KMS-11 (cell line): Measurements from ENCODE around the gene KRTAP10-8.
"Not testable (repeated sequence)": the region's sequence is repeated elsewhere in the genome, so short reads cannot be mapped to it uniquely, and the experiment has no call there.

Experiments
- H2AFZ ChIP-seq: fragments of 200-600 bp; sonication (generic); 2 replicates; pipeline ENCODE4 v1.6.1; 2016; ENCODE audit warnings: antibody characterized with exemption, mixed run types, low read depth
- H3K27ac ChIP-seq: fragments of 200-600 bp; sonication (generic); 2 replicates; pipeline ENCODE4 v1.6.1; 2016; ENCODE audit warnings: mild to moderate bottlenecking, mixed run types
- H3K27me3 ChIP-seq: fragments of 200-600 bp; sonication (generic); 2 replicates; pipeline ENCODE4 v1.6.1; 2017; ENCODE audit warnings: mild to moderate bottlenecking, low read depth, mixed run types, moderate library complexity; ENCODE audit not compliant: insufficient read depth
- H3K36me3 ChIP-seq: fragments of 200-600 bp; sonication (generic); 2 replicates; pipeline ENCODE4 v1.6.1; 2017; ENCODE audit warnings: mild to moderate bottlenecking, mixed run types; ENCODE audit not compliant: insufficient read depth
- H3K4me1 ChIP-seq: fragments of 200-600 bp; sonication (generic); 2 replicates; pipeline ENCODE4 v1.6.1; 2016; ENCODE audit warnings: mild to moderate bottlenecking, low read depth, mixed run types; ENCODE audit not compliant: poor library complexity, severe bottlenecking
- H3K4me2 ChIP-seq: fragments of 200-600 bp; sonication (generic); 2 replicates; pipeline ENCODE4 v1.7.0; 2016; ENCODE audit warnings: mild to moderate bottlenecking, mixed run types
- H3K4me3 ChIP-seq: fragments of 200-600 bp; sonication (generic); IDR thresholded peaks from 2 replicates; pipeline ENCODE4 v1.6.1; 2017; ENCODE audit warnings: low read depth, low read length, mixed read lengths; ENCODE audit not compliant: insufficient read depth
- H3K79me2 ChIP-seq: fragments of 200-600 bp; sonication (generic); 2 replicates; pipeline ENCODE4 v1.6.1; 2016; ENCODE audit warnings: low read depth, mixed run types; ENCODE audit not compliant: insufficient read depth
- H3K9ac ChIP-seq: fragments of 200-600 bp; sonication (generic); 2 replicates; pipeline ENCODE4 v1.6.1; 2016; ENCODE audit warnings: mild to moderate bottlenecking, mixed run types
- H4K20me1 ChIP-seq: fragments of 200-600 bp; sonication (generic); 2 replicates; pipeline ENCODE4 v1.6.1; 2016; ENCODE audit warnings: mild to moderate bottlenecking, mixed run types; ENCODE audit not compliant: insufficient read depth
- CTCF ChIP-seq: fragments of 200-600 bp; sonication (generic); conservative IDR thresholded peaks from 2 replicates; pipeline ENCODE4 v1.6.1; 2017; ENCODE audit warnings: low read depth, mild to moderate bottlenecking, antibody characterized with exemption, low read length, moderate library complexity, mixed read lengths

Gene KRTAP10-8

GRCh38 chr21:44626673-44627143, 14.8 kb downstream of the KRTAP10-8 start, which contains the start of gene KRTAP10-9:
TSS of gene KRTAP10-9 (plus strand) at chr21:44627093. CDS start at chr21:44627172, 79 bp downstream.
- no peak within 1 kb of the TSS for H3K4me3 ChIP-seq
- no peak within 1 kb of the TSS for H3K27ac ChIP-seq
- no peak within 1 kb of the TSS for H3K9ac ChIP-seq
- TF ChIP-seq CTCF, result no peak
- no peaks in the 10 kb centered on the region for H3K79me2 ChIP-seq
- H4K20me1 ChIP-seq, result no peaks in the 10 kb centered on the region
- H3K4me2 ChIP-seq, result no peak within 1 kb of the TSS
- peaks cover 12% of the 10 kb centered on the region for H3K27me3 ChIP-seq
- no peak within 1 kb of the TSS for H2AFZ ChIP-seq
- no peaks in the 10 kb centered on the region for H3K4me1 ChIP-seq
- no peaks in the 10 kb centered on the region for H3K36me3 ChIP-seq

GRCh38 chr21:44627181-44627822, 15.4 kb downstream of the KRTAP10-8 start:
- not testable (repeated sequence) for H3K4me3 ChIP-seq, H3K27ac ChIP-seq, H3K4me1 ChIP-seq, H3K36me3 ChIP-seq, H3K9ac ChIP-seq, H3K27me3 ChIP-seq, H4K20me1 ChIP-seq, H3K79me2 ChIP-seq, H3K4me2 ChIP-seq, H2AFZ ChIP-seq

GRCh38 chr21:44627831-44628233, 16.0 kb downstream of the KRTAP10-8 start:
- H3K4me3 ChIP-seq, H4K20me1 ChIP-seq, H3K9ac ChIP-seq, H3K4me1 ChIP-seq, H3K79me2 ChIP-seq, H3K27me3 ChIP-seq, H3K27ac ChIP-seq, H3K4me2 ChIP-seq, H2AFZ ChIP-seq, H3K36me3 ChIP-seq: not testable (repeated sequence)

GRCh38 chr21:44628707-44629391, 17.0 kb downstream of the KRTAP10-8 start:
- peaks cover 10% of the 10 kb centered on the region for H3K27me3 ChIP-seq
- H3K27ac ChIP-seq, result no peak overlapping the region
- H2AFZ ChIP-seq, result no peak overlapping the region
- no peak overlapping the region for H3K4me3 ChIP-seq
- no peak overlapping the region for H3K4me2 ChIP-seq
- no peaks in the 10 kb centered on the region for H3K36me3 ChIP-seq
- no peaks in the 10 kb centered on the region for H3K79me2 ChIP-seq
- H3K4me1 ChIP-seq, result no peaks in the 10 kb centered on the region
- H3K9ac ChIP-seq, result no peak overlapping the region
- TF ChIP-seq CTCF, result no peak
- no peaks in the 10 kb centered on the region for H4K20me1 ChIP-seq

GRCh38 chr21:44630440-44630839, 18.6 kb downstream of the KRTAP10-8 start:
- Histone ChIP-seq H3K4me1 (no peaks in the 10 kb centered on the region), H3K4me2 (no peak overlapping the region), H3K4me3 (no peak overlapping the region), H2AFZ (no peak overlapping the region), H3K27me3 (peaks cover 7% of the 10 kb centered on the region; the same call in 1 of the 2 replicates), H3K27ac (no peak overlapping the region), H3K79me2 (no peaks in the 10 kb centered on the region), H4K20me1 (no peaks in the 10 kb centered on the region), H3K36me3 (no peaks in the 10 kb centered on the region), H3K9ac (no peak overlapping the region)
- TF ChIP-seq CTCF, result no peak
